ENCODE data around the gene SFT2D1.

SFT2D1 gene

DNA sequence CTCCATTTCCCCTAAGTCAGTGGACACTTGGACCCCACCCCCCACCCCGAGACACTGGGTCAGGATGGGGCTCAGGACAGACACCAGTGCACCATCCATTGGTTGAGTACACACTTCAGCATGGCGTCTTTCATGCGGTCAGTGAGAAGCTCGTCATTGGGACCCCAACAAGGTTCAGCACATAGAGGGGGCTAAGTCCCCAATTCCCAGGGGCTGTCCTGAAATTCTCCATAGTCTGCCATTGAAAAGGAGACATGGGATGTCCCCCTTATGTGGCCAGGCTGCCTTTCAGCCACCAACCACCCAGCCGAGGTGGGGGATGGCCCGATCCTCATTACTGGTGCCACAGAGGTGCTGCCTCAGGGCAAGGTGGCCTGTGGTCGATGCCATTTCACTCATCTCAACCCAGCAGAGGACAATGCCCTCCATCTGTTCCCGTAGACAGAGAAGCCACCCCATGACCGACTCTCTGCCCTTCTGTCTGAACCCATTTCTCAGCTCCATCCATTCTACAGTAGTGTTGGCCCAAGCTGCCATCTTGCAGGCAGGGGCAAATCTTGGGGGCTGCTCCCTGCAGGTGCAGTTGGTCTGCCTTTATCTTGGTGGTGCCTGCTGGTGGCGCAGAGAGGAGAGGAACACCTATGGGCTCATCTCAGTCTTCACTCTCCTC is 71.5 kb downstream of the SFT2D1 start:
- DNase-seq (ENCODE audit: low read depth in 1 of 2, low spot score in 1 of 2): no peak
- TF ChIP-seq JUND (IDR thresholded peaks at IDR 0.05; ENCODE audit: low read depth): no peak
- in situ Hi-C loops (cut with HindIII; ENCODE audit: low pct_unique_long_range_greater_than_20kb, low sequenced_read_pairs): no loop called here
